Umbilical cord (tissue), 2 donors: ENCODE results near the gene ME1. TPM values are rescaled to one million over a fixed set of nuclear protein-coding genes. Genes with fewer than 3 reads are reported as not detected.
A peak's percentile ranks its signal among the peaks of the same experiment; 100 is the strongest.
"Not testable (repeated sequence)": the region's sequence is repeated elsewhere in the genome, so short reads cannot be mapped to it uniquely, and the experiment has no call there.

Experiments used
- DNase-seq: peaks from one replicate; pipeline ENCODE4 v3.0.0-alpha.2; 2015; ENCODE audit warnings: low spot score
- total RNA-seq: library from RNA; depleted of rRNA; stranded (reverse); fragments of >200 nt; gene quantifications from one replicate; pipeline ENCODE4 v1.2.3, GENCODE V29; 2014; ENCODE audit warnings: low replicate concordance; ENCODE audit not compliant: insufficient read depth

The ME1 gene
- total RNA-seq, 1 donor from 2014 or later, result 6.5 TPM

DNA sequence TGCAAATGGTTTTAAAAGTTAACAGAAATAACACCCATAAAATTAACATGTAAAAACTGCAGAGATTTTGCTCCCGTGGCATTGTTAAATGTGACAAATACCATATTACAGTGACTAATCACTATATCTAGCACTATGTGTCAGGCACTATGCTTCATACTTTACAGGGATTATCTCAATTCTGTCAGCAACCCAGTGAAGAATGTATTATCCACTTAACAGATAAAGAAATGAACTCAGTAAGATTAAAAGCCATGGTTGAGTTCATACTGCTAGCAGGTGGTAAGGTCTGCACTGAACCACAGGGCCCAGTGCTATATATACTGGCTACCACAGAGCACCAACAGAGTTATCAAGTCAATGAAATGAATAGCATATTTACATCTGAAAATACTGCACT is 172.3 kb downstream of the ME1 start:
- DNase-seq, result no peak

- no peak for DNase-seq
Observed at GRCh38 chr6:83257791-83258190, 173.1 kb downstream of the ME1 start.

DNA sequence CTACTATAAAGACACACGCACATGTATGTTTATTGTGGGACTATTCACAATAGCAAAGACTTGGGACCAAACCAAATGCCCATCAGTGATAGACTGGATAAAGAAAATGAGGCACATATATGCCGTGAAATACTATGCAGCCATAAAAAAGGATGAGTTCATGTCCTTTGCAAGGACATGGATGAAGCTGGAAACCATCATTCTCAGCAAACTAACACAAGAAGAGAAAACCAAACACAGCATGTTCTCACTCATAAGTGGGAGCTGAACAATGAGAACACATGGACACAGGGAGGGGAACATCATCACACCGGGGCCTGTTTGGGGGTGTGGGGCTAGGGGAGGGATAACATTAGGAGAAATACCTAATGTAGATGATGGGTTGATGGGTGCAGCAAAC is 174.1 kb downstream of the ME1 start:
- DNase-seq, result not testable (repeated sequence)

- no peak for DNase-seq
Observed at GRCh38 chr6:83252719-83253118, 178.1 kb downstream of the ME1 start.

DNA sequence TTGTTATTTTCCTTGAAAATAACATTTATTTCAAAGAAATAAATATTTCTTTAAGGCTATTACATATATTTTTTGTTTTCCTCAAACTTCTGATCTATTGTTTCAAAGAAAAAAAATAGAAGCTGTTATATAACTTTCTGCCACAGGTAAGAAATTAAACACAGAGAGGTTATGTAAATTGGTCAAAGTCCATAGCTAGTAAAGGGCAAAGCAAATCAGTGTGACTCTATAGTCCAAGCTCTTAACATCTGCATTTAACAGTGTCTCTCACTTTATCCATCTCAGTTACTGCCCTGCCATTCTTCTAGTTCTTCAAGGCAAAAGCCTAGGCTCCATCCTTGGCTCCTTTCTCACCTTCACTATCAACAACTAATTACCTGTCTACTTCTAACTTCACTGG is 180.6 kb downstream of the ME1 start:
- no peak for DNase-seq

DNA sequence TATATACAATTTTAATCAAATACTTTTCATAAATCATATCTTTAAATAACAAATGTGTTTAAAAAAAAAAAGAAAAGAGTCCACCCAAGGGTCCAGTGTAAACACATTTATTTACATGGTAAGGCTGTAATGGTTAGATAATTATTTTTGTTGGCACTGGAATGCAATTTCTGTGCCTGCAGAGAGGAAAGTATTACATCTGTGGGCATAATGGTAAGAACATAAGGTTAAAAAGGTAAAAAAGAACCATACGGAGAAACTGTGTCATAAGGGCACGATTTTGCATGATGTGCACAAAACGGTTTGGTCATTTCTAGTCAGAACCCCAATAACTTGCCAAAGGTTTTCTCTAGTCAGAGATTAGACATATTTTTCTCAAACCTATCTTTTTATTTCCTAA is 183.4 kb downstream of the ME1 start:
- no peak for DNase-seq

DNA sequence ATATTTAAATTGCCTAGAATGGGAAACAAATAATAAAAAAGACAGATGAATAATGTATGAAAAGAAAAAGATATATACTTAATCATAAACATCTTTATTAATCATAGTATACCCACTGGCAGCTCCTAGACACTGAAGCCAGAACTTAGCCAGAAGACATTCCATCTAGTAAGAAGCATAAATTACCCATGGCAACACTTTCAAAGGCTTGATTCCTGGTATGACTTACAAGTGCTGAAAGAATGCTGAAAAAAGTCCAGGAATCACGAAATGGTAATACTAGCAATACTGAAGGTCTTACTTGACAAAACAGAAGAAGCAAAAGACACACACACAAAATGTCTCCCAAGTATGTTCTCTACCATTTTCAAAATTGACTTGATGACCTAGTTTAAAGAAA is 199.7 kb downstream of the ME1 start:
- peak; percentile 50 for DNase-seq

- DNase-seq, result no peak
Observed at GRCh38 chr6:83226517-83226916, 204.3 kb downstream of the ME1 start.

GRCh38 chr6:83221889-83222479 is 208.9 kb downstream of the ME1 start:
- DNase-seq, result peak; percentile 71

DNA sequence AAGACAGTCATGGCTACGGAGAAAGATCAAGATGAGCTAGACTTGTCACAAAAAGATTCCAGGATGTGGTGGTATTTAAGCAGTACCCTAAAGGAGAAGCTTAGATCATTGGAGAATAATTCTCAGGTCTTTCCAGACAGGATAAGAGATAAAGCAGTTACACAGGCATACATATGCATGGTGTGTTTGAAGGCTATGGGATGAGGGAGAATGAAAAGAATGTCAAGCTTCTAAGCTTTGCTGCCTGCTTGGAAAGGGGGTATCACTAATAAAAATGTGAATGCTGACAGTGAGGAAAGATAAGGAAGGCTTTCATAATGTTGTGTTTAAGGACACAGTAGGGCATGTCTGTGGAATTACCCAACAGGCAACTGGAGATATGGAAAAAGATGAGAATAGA is 209.6 kb downstream of the ME1 start:
- peak; percentile 84 for DNase-seq

DNA sequence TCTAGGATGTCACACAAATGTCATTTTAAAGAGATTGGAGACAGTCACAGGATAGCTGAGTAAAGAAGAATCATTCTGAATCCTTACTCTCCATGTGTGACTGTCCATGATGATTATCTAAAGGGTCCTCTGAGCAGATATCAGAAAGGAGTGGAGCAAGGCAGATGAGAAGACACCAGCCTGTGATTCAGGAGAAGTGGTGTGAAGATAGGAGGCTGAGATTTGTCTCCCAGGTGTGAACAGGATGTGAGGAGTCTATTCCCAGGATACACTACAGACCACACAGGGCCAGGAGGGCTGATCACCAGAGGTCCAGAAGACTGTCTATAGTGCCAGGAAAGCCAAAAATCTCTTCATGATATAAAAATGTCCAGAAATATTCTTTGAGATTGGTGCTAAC is 210.7 kb downstream of the ME1 start:
- DNase-seq, result no peak

DNA sequence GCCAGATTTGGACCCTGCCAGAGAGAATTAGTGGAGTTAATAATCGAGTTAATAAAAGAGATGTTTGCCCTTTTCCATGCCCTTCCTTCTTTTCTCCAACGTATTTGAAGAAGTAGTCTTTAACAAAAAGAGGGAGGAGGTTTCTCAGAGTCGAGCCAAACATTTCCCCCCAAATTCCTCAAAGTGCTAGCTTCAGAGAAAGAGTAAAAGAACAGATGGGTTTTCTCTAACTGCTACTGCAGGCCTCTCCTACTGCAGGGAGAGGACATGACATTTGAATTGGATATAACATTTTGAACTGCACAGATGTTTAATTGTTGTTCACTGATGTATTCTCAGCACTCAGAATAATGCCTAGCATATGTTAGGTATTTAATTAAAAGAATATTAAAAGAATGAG is 212.2 kb downstream of the ME1 start:
- DNase-seq, result no peak

GRCh38 chr6:83216806-83217205 is 214.0 kb downstream of the ME1 start:
- no peak for DNase-seq

- peak; percentile 82 for DNase-seq
Observed at GRCh38 chr6:83215131-83216047, 215.5 kb downstream of the ME1 start.

- DNase-seq, result no peak
Observed at GRCh38 chr6:83202031-83202430, 228.8 kb downstream of the ME1 start.

DNA sequence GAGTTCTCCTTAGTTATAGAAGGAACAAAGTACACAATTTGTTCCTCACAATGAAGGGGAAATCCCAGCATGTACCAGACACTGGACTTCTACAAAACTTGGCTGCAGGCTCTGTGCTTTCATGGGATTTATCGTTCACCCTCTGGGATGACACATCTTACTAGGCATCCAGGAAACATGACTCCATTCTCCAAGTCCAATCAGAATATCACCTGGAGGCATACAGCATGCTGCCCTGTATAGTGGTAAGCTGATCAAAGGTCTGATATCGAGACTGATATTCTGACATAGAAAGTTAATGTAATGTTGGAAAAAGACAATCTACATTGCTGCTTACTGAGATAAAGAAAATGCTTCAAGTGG is 231.0 kb downstream of the ME1 start:
- DNase-seq, result no peak

DNA sequence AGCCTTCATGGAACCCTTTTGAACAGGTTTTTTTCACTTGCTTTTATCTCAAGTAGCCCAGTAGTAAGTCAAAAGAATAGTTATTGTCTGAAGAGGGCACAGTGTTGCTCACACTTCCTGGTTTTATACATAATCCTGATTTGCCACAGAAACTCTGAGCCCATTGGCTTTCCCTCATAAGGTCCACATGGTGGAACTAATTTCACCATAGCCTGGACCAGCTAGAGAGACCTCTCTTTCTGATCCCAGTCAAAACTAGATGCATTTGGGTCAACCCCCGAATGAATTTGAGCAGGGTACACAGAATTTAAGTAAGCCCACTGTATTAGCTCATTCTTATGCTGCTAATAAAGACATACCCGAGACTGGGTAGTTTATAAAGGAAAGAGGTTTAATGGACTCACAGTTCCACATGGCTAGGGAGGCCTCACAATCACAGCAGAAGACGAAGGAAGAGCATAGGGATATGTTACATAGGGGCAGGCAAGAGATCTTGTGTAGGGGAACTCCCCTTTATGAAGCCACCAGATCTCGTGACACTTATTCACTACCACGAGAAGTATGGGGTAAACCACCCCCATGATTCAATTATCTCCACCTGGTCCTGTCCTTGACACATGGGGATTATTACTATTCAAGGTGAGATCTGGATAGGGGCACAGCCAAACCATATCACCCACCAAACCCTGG is 231.5 kb downstream of the ME1 start:
- no peak for DNase-seq

- no peak for DNase-seq
Observed at GRCh38 chr6:83198486-83199172, 232.2 kb downstream of the ME1 start.

DNA sequence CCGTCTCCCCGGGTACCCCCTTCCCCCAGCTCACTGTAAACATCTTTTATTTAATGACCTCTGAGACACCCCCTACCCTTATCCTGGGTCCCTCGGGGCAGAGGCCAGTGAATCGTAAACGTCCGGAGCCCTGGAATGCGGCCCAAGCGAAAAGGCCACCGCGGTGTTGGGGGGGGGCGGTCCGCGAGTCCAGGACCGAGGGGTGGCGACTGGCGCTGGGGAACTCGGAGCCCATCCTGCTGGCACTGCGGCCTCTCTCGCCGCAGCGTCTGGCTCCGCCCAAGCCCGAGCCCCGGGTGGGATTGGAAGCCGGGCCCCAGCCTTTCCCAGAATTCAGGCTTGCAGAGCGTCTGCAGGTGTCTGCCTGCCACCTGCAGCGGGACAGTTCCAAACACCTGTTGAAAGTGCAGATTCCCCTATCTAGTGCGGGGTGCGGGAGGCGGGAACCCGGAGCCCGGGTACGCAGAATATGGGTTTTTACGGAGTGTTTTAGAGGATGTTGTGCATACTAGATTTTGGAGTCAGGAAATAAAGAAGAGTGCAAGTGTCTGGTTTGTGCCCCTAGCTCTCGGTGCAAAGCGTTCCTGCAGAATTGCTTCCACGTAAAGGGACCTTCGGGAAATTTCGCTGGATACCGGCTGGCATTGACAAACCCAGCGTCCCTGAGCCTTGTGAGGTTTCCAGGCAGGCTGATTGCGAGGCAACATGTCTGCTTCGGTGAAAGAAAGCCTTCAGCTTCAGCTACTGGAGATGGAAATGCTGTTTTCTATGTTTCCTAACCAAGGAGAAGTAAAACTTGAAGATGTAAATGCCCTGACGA is 236.9 kb downstream of the ME1 start:
- DNase-seq, result peak; percentile 26

GRCh38 chr6:83192871-83193746 is 237.7 kb downstream of the ME1 start, which contains the start of the genes PGM3 and RWDD2A:
Gene PGM3 (minus strand): TSS chr6:83193265. CDS start chr6:83191012, 2,253 bp downstream.
Gene RWDD2A (plus strand): TSS chr6:83193357. CDS start chr6:83194452, 1,095 bp downstream.
- peak; percentile 93 for DNase-seq
